Neural cell (in vitro differentiated cells): Measurements from ENCODE around the gene DEGS2. TPM values are rescaled to one million over a fixed set of nuclear protein-coding genes. Genes with fewer than 3 reads are reported as not detected.

Experiments
- H2AFZ ChIP-seq: fragments of 200-600, 300-800 bp; sonication (generic), shearing (Covaris generic); 2 replicates; pipeline ENCODE4 v1.6.0; 2014; ENCODE audit warnings: low read depth, mild to moderate bottlenecking, antibody characterized with exemption, low read length, moderate library complexity
- H3F3A ChIP-seq: fragments of 200-600 bp; shearing (Covaris generic); 2 replicates; pipeline ENCODE4 v1.6.1; 2016; ENCODE audit warnings: mild to moderate bottlenecking, moderate library complexity, mixed read lengths, antibody characterized with exemption, low read length; ENCODE audit not compliant: insufficient read depth, poor library complexity, severe bottlenecking
- H3K27ac ChIP-seq: fragments of 200-600, 300-800 bp; sonication (generic), shearing (Covaris generic); 2 replicates; pipeline ENCODE4 v1.5.1; 2014; ENCODE audit warnings: mild to moderate bottlenecking, low read length, moderate library complexity
- H3K27me3 ChIP-seq: fragments of 300-800, 200-600 bp; sonication (generic), shearing (Covaris generic); 2 replicates; pipeline ENCODE4 v1.6.0; 2014; ENCODE audit warnings: mild to moderate bottlenecking, low read depth, low read length, moderate library complexity; ENCODE audit not compliant: insufficient read depth
- H3K36me3 ChIP-seq: fragments of 300-800, 200-600 bp; sonication (generic), shearing (Covaris generic); 2 replicates; pipeline ENCODE4 v1.5.1; 2014; ENCODE audit warnings: mild to moderate bottlenecking, antibody characterized with exemption, low read length, moderate library complexity; ENCODE audit not compliant: insufficient read depth
- H3K4me2 ChIP-seq: fragments of 300-800, 200-600 bp; sonication (generic), shearing (Covaris generic); 2 replicates; pipeline ENCODE4 v1.6.0; 2014; ENCODE audit warnings: mild to moderate bottlenecking, low read length
- H3K4me3 ChIP-seq: fragments of 300-800, 200-600 bp; sonication (generic), shearing (Covaris generic); 2 replicates; pipeline ENCODE4 v1.5.1; 2014; ENCODE audit warnings: mild to moderate bottlenecking, low read length, moderate library complexity
- H3K79me2 ChIP-seq: fragments of 200-600 bp; shearing (Covaris generic); replicated peaks from 2 replicates; pipeline ENCODE4 v1.6.0; 2014; ENCODE audit warnings: mild to moderate bottlenecking, low read length, moderate library complexity; ENCODE audit not compliant: insufficient read depth
- H3K9ac ChIP-seq: fragments of 300-800, 200-600 bp; sonication (generic), shearing (Covaris generic); 2 replicates; pipeline ENCODE4 v1.6.1; 2016; ENCODE audit warnings: mild to moderate bottlenecking, low read length, mixed read lengths
- H3K9me2 ChIP-seq: fragments of 200-600 bp; shearing (Covaris generic); 2 replicates; pipeline ENCODE4 v1.6.1; 2016; ENCODE audit warnings: mild to moderate bottlenecking, low read length, mixed read lengths; ENCODE audit not compliant: insufficient read depth
- H3K9me3 ChIP-seq: fragments of 200-600, 300-800 bp; sonication (generic), shearing (Covaris generic); 2 replicates; pipeline ENCODE4 v1.6.1; 2016; ENCODE audit warnings: mild to moderate bottlenecking, mixed run types, low read length, moderate library complexity, mixed read lengths
- H4K20me1 ChIP-seq: fragments of 200-600 bp; shearing (Covaris generic); 2 replicates; pipeline ENCODE4 v1.6.1; 2016; ENCODE audit warnings: mild to moderate bottlenecking, mixed run types; ENCODE audit not compliant: insufficient read depth
- CTCF ChIP-seq: fragments of 450-650 bp; IDR thresholded peaks from 2 replicates; pipeline ENCODE4 v1.5.1; 2014; ENCODE audit warnings: antibody characterized with exemption, mild to moderate bottlenecking, moderate library complexity; ENCODE audit not compliant: poor library complexity, severe bottlenecking
- EP300 ChIP-seq: fragments of 450-650 bp; conservative IDR thresholded peaks from 2 replicates; pipeline ENCODE4 v1.6.1; 2014; ENCODE audit warnings: antibody characterized with exemption, mild to moderate bottlenecking, moderate library complexity; ENCODE audit not compliant: poor library complexity, severe bottlenecking
- EZH2 ChIP-seq: fragments of 200-600, 300-800 bp; shearing (Covaris generic), sonication (generic); IDR thresholded peaks from 2 replicates; pipeline ENCODE4 v1.6.1; 2014; ENCODE audit warnings: antibody characterized with exemption, low read length, borderline replicate concordance, mild to moderate bottlenecking; ENCODE audit not compliant: insufficient read depth, poor library complexity, severe bottlenecking
- MXI1 ChIP-seq: fragments of 450-650 bp; conservative IDR thresholded peaks from 2 replicates; pipeline ENCODE4 v1.6.1; 2014; ENCODE audit warnings: antibody characterized with exemption, mild to moderate bottlenecking; ENCODE audit not compliant: poor library complexity, severe bottlenecking
- POLR2AphosphoS5 ChIP-seq: IDR thresholded peaks from 2 replicates; pipeline ENCODE4 v1.6.1; 2012
- RAD21 ChIP-seq: fragments of 450-650 bp; conservative IDR thresholded peaks from 2 replicates; pipeline ENCODE4 v1.6.1; 2014; ENCODE audit warnings: antibody characterized with exemption, mild to moderate bottlenecking, moderate library complexity
- REST ChIP-seq: IDR thresholded peaks from 2 replicates; pipeline ENCODE4 v1.6.1; 2012; ENCODE audit warnings: borderline replicate concordance
- SMC3 ChIP-seq: fragments of 450-650 bp; conservative IDR thresholded peaks from 2 replicates; pipeline ENCODE4 v1.6.1; 2014; ENCODE audit warnings: antibody characterized with exemption, mild to moderate bottlenecking, moderate library complexity; ENCODE audit not compliant: poor library complexity
- TAF1 ChIP-seq: IDR thresholded peaks from 2 replicates; pipeline ENCODE4 v1.6.1; 2012; ENCODE audit warnings: low read depth
- polyA plus RNA-seq: library from polyadenylated mRNA; depleted of rRNA; stranded (reverse); fragments of >200 nt; gene quantifications from 2 replicates; pipeline ENCODE4 v1.2.3, GENCODE V29; 2014

Gene DEGS2
- polyA plus RNA-seq, 1 donor from 2014 or later, result 0.37 TPM

GRCh38 chr14:100109594-100109955 lies 49.9 kb downstream of the DEGS2 start:
- Histone ChIP-seq H3K9ac (no peak overlapping the region), H3K9me3 (no peaks in the 10 kb centered on the region), H3F3A (no peaks in the 10 kb centered on the region), H3K4me2 (no peak overlapping the region), H3K9me2 (no peaks in the 10 kb centered on the region), H3K79me2 (peaks cover 4% of the 10 kb centered on the region), H2AFZ (no peak overlapping the region), H3K4me3 (no peak overlapping the region), H3K27ac (no peak overlapping the region), H3K27me3 (no peaks in the 10 kb centered on the region), H4K20me1 (peaks cover 10% of the 10 kb centered on the region), H3K36me3 (no peaks in the 10 kb centered on the region)
- TF ChIP-seq MXI1 (no peak), RAD21 (no peak), EZH2 (no peak), REST (no peak), EP300 (no peak), TAF1 (no peak), CTCF (no peak), POLR2AphosphoS5 (no peak), SMC3 (no peak)

- H3K9me3 ChIP-seq, result no peaks in the 10 kb centered on the region
- no peak overlapping the region for H3K27ac ChIP-seq
- TF ChIP-seq EZH2 (no peak), REST (no peak), EP300 (no peak), CTCF (no peak), POLR2AphosphoS5 (no peak), RAD21 (no peak), MXI1 (no peak), TAF1 (no peak), SMC3 (no peak)
- H3K27me3 ChIP-seq, result no peaks in the 10 kb centered on the region
- no peak overlapping the region for H2AFZ ChIP-seq
- no peak overlapping the region for H3K4me2 ChIP-seq
- no peaks in the 10 kb centered on the region for H3F3A ChIP-seq
- H3K79me2 ChIP-seq, result peaks cover 4% of the 10 kb centered on the region
- no peak overlapping the region for H3K9ac ChIP-seq
- peaks cover 13% of the 10 kb centered on the region for H4K20me1 ChIP-seq
- no peak overlapping the region for H3K4me3 ChIP-seq
- no peaks in the 10 kb centered on the region for H3K36me3 ChIP-seq
- H3K9me2 ChIP-seq, result no peaks in the 10 kb centered on the region
Measured at GRCh38 chr14:100108840-100109593, 50.4 kb downstream of the DEGS2 start.
